Spleen (tissue), 11 donors: ENCODE data around the gene NUP214. TPM values are rescaled to one million over a fixed set of nuclear protein-coding genes. Genes with fewer than 3 reads are reported as not detected.
"Not testable (repeated sequence)": the region's sequence is repeated elsewhere in the genome, so short reads cannot be mapped to it uniquely, and the experiment has no call there.

Source experiments
- DNase-seq: peaks from one replicate; pipeline ENCODE4 v3.0.0-alpha.2; 2020
- H3K27ac ChIP-seq, 8 donors: fragments of 200-600 bp; sonication (generic) in 7 of 8; 1 replicate in 4 of 8; 2 replicates in 4 of 8; pipeline versions ENCODE4 v1.5.0 to v1.8.0; 2016 to 2021; ENCODE audit warnings: inconsistent platforms in 4 of 8, mild to moderate bottlenecking in 4 of 8, moderate library complexity in 1 of 8
- H3K27me3 ChIP-seq, 7 donors: fragments of 200-600 bp; sonication (generic) in 6 of 7; replicated peaks in 1 of 7; 1 replicate in 4 of 7; 2 replicates in 3 of 7; pipeline versions ENCODE4 v1.5.0 to v1.8.0; 2016 to 2021; ENCODE audit warnings: inconsistent platforms in 3 of 7, mild to moderate bottlenecking in 1 of 7
- H3K36me3 ChIP-seq, 6 donors: fragments of 200-600 bp; sonication (generic) in 5 of 6; 1 replicate in 4 of 6; 2 replicates in 2 of 6; pipeline versions ENCODE4 v1.5.0 to v1.8.0; 2016 to 2021; ENCODE audit warnings: inconsistent platforms in 2 of 6
- H3K4me1 ChIP-seq, 6 donors: fragments of 200-600 bp; sonication (generic) in 5 of 6; 1 replicate in 3 of 6; 2 replicates in 3 of 6; pipeline versions ENCODE4 v1.5.0 to v1.8.0; 2016 to 2021; ENCODE audit warnings: inconsistent platforms in 3 of 6
- H3K4me3 ChIP-seq, 8 donors: fragments of 200-600 bp; sonication (generic) in 7 of 8; 1 replicate in 4 of 8; 2 replicates in 4 of 8; pipeline versions ENCODE4 v1.5.0 to v1.8.0; 2016 to 2021; ENCODE audit warnings: inconsistent platforms in 4 of 8, mild to moderate bottlenecking in 4 of 8, moderate library complexity in 2 of 8
- H3K9me3 ChIP-seq, 8 donors: fragments of 200-600 bp; sonication (generic) in 7 of 8; 1 replicate in 4 of 8; 2 replicates in 4 of 8; pipeline versions ENCODE4 v1.5.0 to v1.8.0; 2016 to 2021; ENCODE audit warnings: inconsistent platforms in 4 of 8
- POLR2A ChIP-seq, 3 donors: fragments of 450-650 bp; IDR thresholded peaks; one replicate each; pipeline ENCODE4 v1.5.1; 2017; ENCODE audit warnings: antibody characterized with exemption in 3 of 3, mild to moderate bottlenecking in 1 of 3
- POLR2AphosphoS5 ChIP-seq, 3 donors: sonication (generic); formaldehyde crosslinking; IDR thresholded peaks; one replicate each; pipeline ENCODE4 v1.5.1; 2017; ENCODE audit warnings: antibody characterized with exemption in 3 of 3
- WGBS, 5 donors: extraction: QIAGEN DNeasy Blood & Tissue Kit in 3 of 5; methylation state at CpG; one replicate each; pipeline versions ENCODE4 v1.1.5 to v1.1.7; 2013 to 2018; 5-methylcytosine and 5-hydroxymethylcytosine counted together
- intact Hi-C: fragments of 100-400 bp; cut with DNase I; formaldehyde crosslinking; loops from one replicate; pipeline ENCODE4 v1.15.0; 2023; ENCODE audit warnings: low total_unique reads
- polyA plus RNA-seq, 3 donors: library from polyadenylated mRNA; stranded (reverse); fragments of 200-250 nt; gene quantifications; one replicate each; pipeline ENCODE4 v1.2.1, GENCODE V29; 2013
- total RNA-seq, 7 donors: library from RNA; depleted of rRNA in 3 of 7; stranded (reverse); fragments of >200 nt in 3 of 7; fragmentation: NEBNext Ultra II Directional in 4 of 7; extraction: Animal tissue kit (Norgen Biotek cat#: 25700) in 4 of 7; gene quantifications; one replicate each; pipeline versions ENCODE4 v1.1.0 to v1.2.1, GENCODE V29; 2016 to 2021
- TF ChIP-seq, protein P1 (sequence below), 11 experiments: fragments of 200-600 bp in 7 of 11; fragments of 450-650 bp in 4 of 11; sonication (generic) in 4 of 11; IDR thresholded peaks in 8 of 11; conservative IDR thresholded peaks in 3 of 11; 1 replicate in 7 of 11; 2 replicates in 4 of 11; pipeline versions ENCODE4 v1.4.0 to v1.8.0; 2016 to 2021; ENCODE audit warnings: antibody characterized with exemption in 11 of 11, inconsistent platforms in 4 of 11, mild to moderate bottlenecking in 1 of 11
- donor health status: healthy with polysubstance abuse.
- donor health status: DM: no; HTN: no; CAD: no; lungs with moderate emphysema.
- donor health status: DM: no; HTN: no; CAD: no.
- donor health status: Bipolar disorder and iron deficiency.
- donor health status: healthy.
- donor health status: DM: no; HTN: no; CAD: no.
- donor health status: DM: yes; HTN: yes; CAD: no.

The NUP214 gene
- total and polyA plus RNA-seq, 10 donors, result 21.4 to 182 (median 121) TPM

DNA sequence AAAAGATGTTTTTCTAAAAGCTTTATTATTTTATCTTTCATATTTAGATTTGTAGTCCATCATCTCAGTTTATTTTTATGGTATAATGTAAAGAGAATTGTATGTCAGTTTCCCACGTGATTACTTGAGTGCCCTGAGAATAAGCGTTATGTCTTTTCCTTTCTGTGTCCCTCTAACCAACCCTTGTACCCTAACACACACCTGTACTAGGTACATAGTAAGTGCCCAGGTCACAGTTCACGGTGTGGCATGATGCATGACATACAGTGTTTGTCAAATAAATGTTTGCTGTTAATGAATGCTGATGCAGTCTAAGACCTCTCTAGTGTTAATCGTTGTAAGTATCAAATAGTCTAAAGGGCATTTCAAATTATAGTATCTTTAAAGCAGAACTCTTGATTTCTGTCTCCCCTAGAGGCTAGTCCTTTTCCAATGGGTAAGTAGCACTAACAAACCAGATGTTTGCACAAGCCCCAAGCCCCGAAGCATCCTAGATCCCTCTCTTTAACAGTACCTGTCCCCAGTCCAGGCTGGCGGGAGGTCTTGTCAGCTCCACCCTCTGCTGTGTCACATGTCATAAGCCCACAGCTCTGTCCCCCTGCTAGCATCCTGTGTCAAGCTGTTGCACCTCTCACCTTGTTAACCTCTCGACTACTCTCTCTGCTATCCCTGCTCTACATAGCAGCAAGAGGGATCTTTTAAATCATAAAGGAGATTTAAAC is 23.7 kb downstream of the NUP214 start:
- Histone ChIP-seq H3K27ac (no peak overlapping the region), H3K27me3 (no peaks in the 10 kb centered on the region), H3K4me1 (no peaks in the 10 kb centered on the region), H3K9me3 (no peaks in the 10 kb centered on the region), H3K36me3 (peaks cover 24 to 100% (median 99%) of the 10 kb centered on the region in 6 donors), H3K4me3 (no peak overlapping the region)
- WGBS, 5 donors, result 77 to 87% (median 86%) methylated on average over 7 of the region's 7 CpGs
- no peak for DNase-seq
- TF ChIP-seq POLR2AphosphoS5 (IDR thresholded peaks at IDR 0.05), result no peak
- TF ChIP-seq POLR2A (IDR thresholded peaks at IDR 0.05), result no peak
- TF ChIP-seq, protein P1, sequence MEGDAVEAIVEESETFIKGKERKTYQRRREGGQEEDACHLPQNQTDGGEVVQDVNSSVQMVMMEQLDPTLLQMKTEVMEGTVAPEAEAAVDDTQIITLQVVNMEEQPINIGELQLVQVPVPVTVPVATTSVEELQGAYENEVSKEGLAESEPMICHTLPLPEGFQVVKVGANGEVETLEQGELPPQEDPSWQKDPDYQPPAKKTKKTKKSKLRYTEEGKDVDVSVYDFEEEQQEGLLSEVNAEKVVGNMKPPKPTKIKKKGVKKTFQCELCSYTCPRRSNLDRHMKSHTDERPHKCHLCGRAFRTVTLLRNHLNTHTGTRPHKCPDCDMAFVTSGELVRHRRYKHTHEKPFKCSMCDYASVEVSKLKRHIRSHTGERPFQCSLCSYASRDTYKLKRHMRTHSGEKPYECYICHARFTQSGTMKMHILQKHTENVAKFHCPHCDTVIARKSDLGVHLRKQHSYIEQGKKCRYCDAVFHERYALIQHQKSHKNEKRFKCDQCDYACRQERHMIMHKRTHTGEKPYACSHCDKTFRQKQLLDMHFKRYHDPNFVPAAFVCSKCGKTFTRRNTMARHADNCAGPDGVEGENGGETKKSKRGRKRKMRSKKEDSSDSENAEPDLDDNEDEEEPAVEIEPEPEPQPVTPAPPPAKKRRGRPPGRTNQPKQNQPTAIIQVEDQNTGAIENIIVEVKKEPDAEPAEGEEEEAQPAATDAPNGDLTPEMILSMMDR (IDR thresholded peaks at IDR 0.05 in 8 of 11, conservative IDR thresholded peaks at IDR 0.05 in 3 of 11), result no peak
- intact Hi-C loops, result no loop called here

DNA sequence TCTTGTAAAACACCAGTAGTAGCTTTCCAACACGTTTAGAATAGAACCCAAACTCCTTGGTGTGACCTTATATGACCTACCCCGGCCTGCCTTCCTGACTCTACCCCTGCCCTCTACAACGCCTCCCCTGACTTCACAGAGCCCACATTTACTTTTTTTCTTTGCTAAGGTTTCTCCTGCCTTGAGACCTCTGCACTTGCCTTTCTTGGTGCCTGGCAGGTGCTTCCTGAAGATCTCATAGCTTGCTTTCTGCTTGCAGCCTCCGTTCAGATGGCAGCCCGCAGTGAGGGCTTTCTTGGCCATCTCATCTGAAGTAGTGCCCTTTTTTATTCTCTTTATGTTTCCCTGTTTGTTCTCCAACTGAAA is 24.3 kb downstream of the NUP214 start:
- Histone ChIP-seq H3K36me3 (peaks cover 24 to 100% (median 98%) of the 10 kb centered on the region in 6 donors), H3K27me3 (no peaks in the 10 kb centered on the region), H3K4me1 (no peaks in the 10 kb centered on the region), H3K27ac (no peak overlapping the region), H3K4me3 (no peak overlapping the region), H3K9me3 (no peaks in the 10 kb centered on the region)
- 30 to 57% (median 44%) methylated on average over 5 of the region's 5 CpGs for WGBS, 5 donors
- intact Hi-C loops, result no loop called here
- DNase-seq, result no peak
- TF ChIP-seq POLR2AphosphoS5 (IDR thresholded peaks at IDR 0.05) (no peak), POLR2A (IDR thresholded peaks at IDR 0.05) (no peak)
- TF ChIP-seq, protein P1 (IDR thresholded peaks at IDR 0.05 in 8 of 11, conservative IDR thresholded peaks at IDR 0.05 in 3 of 11), result no peak

DNA sequence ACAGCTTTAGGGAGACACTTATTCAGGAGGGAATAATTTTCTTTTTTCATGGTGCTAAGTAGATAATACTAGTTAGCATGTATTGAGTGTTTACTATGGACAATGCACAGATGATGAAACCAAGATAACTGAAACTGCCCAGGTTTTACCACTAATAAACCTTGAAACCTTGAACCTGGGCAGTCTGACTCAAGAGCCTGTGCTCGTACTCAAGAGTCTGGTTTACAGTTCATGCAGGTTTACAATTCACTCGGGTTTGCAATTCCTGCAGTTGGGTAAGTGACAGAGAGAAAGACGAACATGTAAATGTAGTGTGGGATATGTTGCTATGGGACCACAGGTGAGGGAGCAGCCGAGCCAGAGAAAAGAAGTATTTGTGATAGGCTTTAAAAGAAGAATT is 28.2 kb downstream of the NUP214 start:
- WGBS, 5 donors, result 92 to 97% (median 92%) methylated on average over 4 of the region's 4 CpGs

DNA sequence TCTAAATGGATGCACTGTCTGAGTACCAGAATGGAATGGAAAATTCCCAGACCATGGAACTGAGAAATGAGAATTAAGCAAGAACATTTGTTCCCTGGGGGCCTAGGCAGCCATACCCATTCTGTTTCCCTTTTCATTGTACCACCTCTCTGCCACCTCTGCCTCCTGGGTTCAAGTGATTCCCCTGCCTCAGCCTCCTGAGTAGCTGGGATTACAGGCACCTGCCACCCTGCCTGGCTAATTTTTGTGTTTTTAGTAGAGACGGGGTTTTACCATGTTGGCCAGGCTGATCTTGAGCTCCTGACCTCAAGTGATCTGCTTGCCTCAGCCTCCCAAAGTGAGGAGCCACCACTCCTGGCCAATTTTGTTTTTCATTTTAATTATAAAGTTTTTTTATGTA is 33.3 kb downstream of the NUP214 start:
- H3K9me3 ChIP-seq, H3K27ac ChIP-seq, H3K27me3 ChIP-seq, intact Hi-C loops, H3K4me3 ChIP-seq, H3K4me1 ChIP-seq, DNase-seq: not testable (repeated sequence)
- WGBS, 5 donors, result 84 to 100% (median 96%) methylated on average over 1 of the region's 1 CpG
- peaks cover 14 to 100% (median 86%) of the 10 kb centered on the region in 6 donors for H3K36me3 ChIP-seq

More for the DNA sequence above, 28.2 kb downstream of the NUP214 start:
- Histone ChIP-seq H3K9me3 (no peaks in the 10 kb centered on the region), H3K4me1 (no peaks in the 10 kb centered on the region), H3K27ac (no peak overlapping the region), H3K27me3 (no peaks in the 10 kb centered on the region), H3K36me3 (peaks cover 15 to 100% (median 88%) of the 10 kb centered on the region in 6 donors), H3K4me3 (no peak overlapping the region)
- TF ChIP-seq POLR2A (IDR thresholded peaks at IDR 0.05), result no peak
- no peak for TF ChIP-seq POLR2AphosphoS5 (IDR thresholded peaks at IDR 0.05)
- TF ChIP-seq, protein P1 (IDR thresholded peaks at IDR 0.05 in 8 of 11, conservative IDR thresholded peaks at IDR 0.05 in 3 of 11), result no peak
- DNase-seq, result no peak
- intact Hi-C loops, result no loop called here
